Gastrocnemius medialis (tissue), 4 donors: ENCODE data around the gene KANTR. TPM values are rescaled to one million over a fixed set of nuclear protein-coding genes. Genes with fewer than 3 reads are reported as not detected.

ENCODE experiments used
- ATAC-seq, 2 donors: fragments of 150-250 bp; one replicate each; pipeline ENCODE4 v1.9.1; 2016
- DNase-seq, 2 donors: peaks; one replicate each; pipeline ENCODE4 v3.0.0-alpha.2; 2019
- H3K27ac ChIP-seq, 4 donors: fragments of 200-600 bp; sonication (generic); 1 replicate in 1 of 4; 2 replicates in 3 of 4; pipeline ENCODE4 v1.5.1; 2016 to 2018; ENCODE audit warnings: mild to moderate bottlenecking in 2 of 4, moderate library complexity in 1 of 4
- H3K27me3 ChIP-seq, 3 donors: fragments of 200-600 bp; sonication (generic) in 2 of 3; 1 replicate in 1 of 3; 2 replicates in 2 of 3; pipeline versions ENCODE4 v1.5.1 to v1.6.0; 2016 to 2019; ENCODE audit warnings: mild to moderate bottlenecking in 1 of 3, moderate library complexity in 1 of 3
- H3K36me3 ChIP-seq, 2 donors: fragments of 200-600 bp; sonication (generic) in 1 of 2; one replicate each; pipeline ENCODE4 v1.5.1; 2017 to 2018
- H3K4me1 ChIP-seq, 2 donors: fragments of 200-600 bp; sonication (generic) in 1 of 2; one replicate each; pipeline ENCODE4 v1.5.1; 2016 to 2017; ENCODE audit warnings: mild to moderate bottlenecking in 2 of 2
- H3K4me3 ChIP-seq, 4 donors: fragments of 200-600 bp; sonication (generic) in 3 of 4; 1 replicate in 1 of 4; 2 replicates in 3 of 4; pipeline ENCODE4 v1.5.1; 2016 to 2019; ENCODE audit warnings: mild to moderate bottlenecking in 2 of 4
- H3K9me3 ChIP-seq, 3 donors: fragments of 200-600 bp; sonication (generic) in 2 of 3; 1 replicate in 1 of 3; 2 replicates in 2 of 3; pipeline ENCODE4 v1.5.1; 2016 to 2019
- POLR2A ChIP-seq, 2 donors: fragments of 450-650 bp; IDR thresholded peaks; one replicate each; pipeline ENCODE4 v1.6.1; 2017; ENCODE audit warnings: antibody characterized with exemption in 2 of 2, mild to moderate bottlenecking in 2 of 2, moderate library complexity in 2 of 2
- in situ Hi-C, 4 donors: fragments of 200-750 bp; cut with MboI; loops; one replicate each; pipeline versions ENCODE4 v1.15.0 to v1.8.0; 2017; ENCODE audit warnings: low sequenced_read_pairs in 4 of 4
- intact Hi-C: fragments of 100-400 bp; cut with DNase I; formaldehyde crosslinking; loops from one replicate; pipeline ENCODE4 v1.15.1; 2023; ENCODE audit warnings: low total_unique reads
- total RNA-seq, 4 donors: library from RNA; depleted of rRNA; stranded (reverse); fragments of >200 nt; gene quantifications; one replicate each; pipeline versions ENCODE4 v1.1.0 to v1.2.3, GENCODE V29; 2016
- TF ChIP-seq, protein P1 (sequence below), 5 experiments: fragments of 450-650 bp in 3 of 5; fragments of 200-600 bp in 2 of 5; sonication (generic) in 2 of 5; IDR thresholded peaks in 4 of 5; conservative IDR thresholded peaks in 1 of 5; 1 replicate in 4 of 5; 2 replicates in 1 of 5; pipeline ENCODE4 v1.5.1; 2016 to 2019; ENCODE audit warnings: antibody characterized with exemption in 5 of 5, mild to moderate bottlenecking in 3 of 5, moderate library complexity in 3 of 5

Gene KANTR
- total RNA-seq, 4 donors from 2014 or later, result 3.0 to 13.0 (median 7.4) TPM

DNA sequence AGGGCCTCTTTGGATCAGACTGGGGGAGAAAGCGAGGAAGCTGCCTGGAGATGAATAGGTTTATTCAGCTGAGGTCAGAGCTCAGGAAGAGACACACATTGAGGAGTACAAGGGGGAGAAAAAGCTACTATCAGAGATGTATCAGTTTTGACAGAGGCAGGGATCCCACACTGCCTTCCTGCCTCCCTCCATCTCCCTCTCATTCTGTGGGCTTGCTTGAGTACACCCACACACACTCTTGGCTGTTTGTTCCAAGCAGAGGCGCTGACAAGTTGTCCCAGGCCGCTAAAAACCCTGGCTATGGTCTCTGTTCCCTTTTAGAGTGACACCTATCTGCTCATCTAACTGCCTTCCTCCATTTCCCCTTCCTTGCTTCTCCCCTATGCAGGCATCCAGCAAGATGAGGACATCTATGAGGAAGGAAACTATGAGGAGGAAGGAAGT, 6.5 kb upstream of the KANTR start:
- TF ChIP-seq, protein P1, sequence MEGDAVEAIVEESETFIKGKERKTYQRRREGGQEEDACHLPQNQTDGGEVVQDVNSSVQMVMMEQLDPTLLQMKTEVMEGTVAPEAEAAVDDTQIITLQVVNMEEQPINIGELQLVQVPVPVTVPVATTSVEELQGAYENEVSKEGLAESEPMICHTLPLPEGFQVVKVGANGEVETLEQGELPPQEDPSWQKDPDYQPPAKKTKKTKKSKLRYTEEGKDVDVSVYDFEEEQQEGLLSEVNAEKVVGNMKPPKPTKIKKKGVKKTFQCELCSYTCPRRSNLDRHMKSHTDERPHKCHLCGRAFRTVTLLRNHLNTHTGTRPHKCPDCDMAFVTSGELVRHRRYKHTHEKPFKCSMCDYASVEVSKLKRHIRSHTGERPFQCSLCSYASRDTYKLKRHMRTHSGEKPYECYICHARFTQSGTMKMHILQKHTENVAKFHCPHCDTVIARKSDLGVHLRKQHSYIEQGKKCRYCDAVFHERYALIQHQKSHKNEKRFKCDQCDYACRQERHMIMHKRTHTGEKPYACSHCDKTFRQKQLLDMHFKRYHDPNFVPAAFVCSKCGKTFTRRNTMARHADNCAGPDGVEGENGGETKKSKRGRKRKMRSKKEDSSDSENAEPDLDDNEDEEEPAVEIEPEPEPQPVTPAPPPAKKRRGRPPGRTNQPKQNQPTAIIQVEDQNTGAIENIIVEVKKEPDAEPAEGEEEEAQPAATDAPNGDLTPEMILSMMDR (IDR thresholded peaks at IDR 0.05 in 4 of 5, conservative IDR thresholded peaks at IDR 0.05 in 1 of 5), result no peak
- TF ChIP-seq POLR2A (IDR thresholded peaks at IDR 0.05), result no peak
- Histone ChIP-seq H3K9me3 (no peaks in the 10 kb centered on the region), H3K36me3 (no peaks in the 10 kb centered on the region), H3K27me3 (no peaks in the 10 kb centered on the region), H3K27ac (peak overlapping the region; percentile 72 to 91 (median 85)), H3K4me3 (peak overlapping the region in 2 of 4 donors; percentile 2 to 4), H3K4me1 (peaks cover 0 to 10% of the 10 kb centered on the region in 2 donors)
- intact Hi-C loops, result no loop called here
- in situ Hi-C loops, result loop anchor here in 1 of 4 donors (25.0 kb wide), 1 partner anchor 125 kb away; no protein-coding TSS in a partner anchor
- ATAC-seq, result no peak
- no peak for DNase-seq

DNA sequence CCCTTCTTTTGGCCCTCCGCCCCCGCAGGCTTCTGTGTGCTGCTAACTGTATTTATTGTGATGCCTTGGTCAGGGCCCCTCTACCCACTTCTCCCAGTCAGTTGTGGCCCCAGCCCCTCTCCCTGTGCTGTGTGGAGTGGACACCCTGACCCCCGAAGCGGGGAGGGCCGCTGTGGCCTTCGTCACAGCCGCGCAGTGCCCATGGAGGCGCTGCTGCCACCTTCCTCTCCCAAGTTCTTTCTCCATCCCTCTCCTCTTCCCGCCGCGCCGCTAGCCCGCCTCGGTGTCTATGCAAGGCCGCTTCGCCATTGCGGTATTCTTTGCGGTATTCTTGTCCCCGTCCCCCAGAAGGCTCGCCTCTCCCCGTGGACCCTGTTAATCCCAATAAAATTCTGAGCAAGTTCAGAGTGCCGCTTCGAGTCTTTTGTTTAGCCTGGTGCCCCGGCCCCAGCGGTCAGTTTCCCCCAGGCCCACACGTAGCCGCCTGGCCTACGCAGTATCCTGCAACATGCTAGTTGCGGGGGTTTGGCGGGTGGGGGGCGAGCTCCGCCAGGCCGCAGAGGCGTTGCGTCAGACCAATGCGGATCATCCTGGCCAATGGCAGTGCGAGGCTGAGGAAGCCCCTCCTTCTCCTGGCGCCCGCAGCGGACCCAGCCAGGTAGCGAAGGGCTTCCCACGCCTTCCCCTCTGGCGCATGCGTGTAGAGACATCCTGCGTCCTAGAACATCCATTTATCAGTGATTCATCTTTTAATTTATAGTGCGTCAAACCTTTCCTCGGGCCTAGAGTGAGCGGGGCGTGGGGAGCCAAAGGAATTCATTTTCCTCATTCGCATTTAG, 5.6 kb upstream of the KANTR start:
- H3K36me3 ChIP-seq, result no peaks in the 10 kb centered on the region

DNA sequence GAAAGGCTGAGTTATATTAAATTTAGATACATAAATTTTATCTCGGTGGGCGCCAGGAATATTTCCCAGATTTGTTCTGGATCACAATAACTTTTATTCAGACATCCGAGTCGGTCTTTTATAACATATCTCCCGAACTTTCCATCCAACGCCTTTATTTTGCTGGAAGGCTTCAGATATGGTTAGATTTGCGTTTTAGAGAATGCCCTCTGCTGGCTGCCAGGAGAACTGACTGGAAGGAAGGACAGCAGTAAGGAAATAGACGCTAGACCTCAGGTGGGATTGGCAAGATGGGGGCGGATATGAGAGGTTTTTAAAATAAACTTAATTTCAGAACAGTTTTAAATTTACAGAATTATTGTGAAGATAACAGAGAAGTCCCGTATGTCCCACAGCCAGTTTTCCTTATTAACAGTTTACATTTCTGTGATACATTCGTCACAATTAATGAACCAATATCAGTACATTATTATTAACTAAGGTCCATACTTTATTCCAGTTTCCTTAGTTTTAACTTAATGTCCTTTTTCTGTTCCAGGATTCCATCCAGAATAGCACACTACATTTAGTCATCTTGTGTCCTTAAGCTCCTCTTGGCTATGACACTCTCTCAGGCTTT, 4.6 kb upstream of the KANTR start:
- in situ Hi-C loops (loop anchor here in 1 of 4 donors (25.0 kb wide), 1 partner anchor 123 kb away; no protein-coding TSS in a partner anchor), intact Hi-C loops (loop anchor here (1.0 kb wide), 1 partner anchor 18 kb away; no protein-coding TSS in a partner anchor)
- H3K27ac ChIP-seq, result peak overlapping the region; percentile 72 to 91 (median 85)
- no peaks in the 10 kb centered on the region for H3K27me3 ChIP-seq
- no peaks in the 10 kb centered on the region for H3K9me3 ChIP-seq
- H3K4me3 ChIP-seq, result peak overlapping the region; percentile 31 to 46 (median 43)
- DNase-seq (peak in 1 of 2 donors; percentile 49), ATAC-seq (no peak)
- no peaks in the 10 kb centered on the region for H3K36me3 ChIP-seq
- TF ChIP-seq POLR2A (IDR thresholded peaks at IDR 0.05), result no peak
- TF ChIP-seq, protein P1 (IDR thresholded peaks at IDR 0.05 in 4 of 5, conservative IDR thresholded peaks at IDR 0.05 in 1 of 5), result peak; percentile 67 to 80 (median 71)
- peaks cover 0 to 8% of the 10 kb centered on the region in 2 donors for H3K4me1 ChIP-seq

More for the DNA sequence above, 5.6 kb upstream of the KANTR start:
- ATAC-seq (peak; percentile 50 to 61), DNase-seq (peak; percentile 52 to 76)
- in situ Hi-C loops, result loop anchor here in 1 of 4 donors (25.0 kb wide), 1 partner anchor 124 kb away; no protein-coding TSS in a partner anchor
- peak; percentile 15 to 34 for TF ChIP-seq POLR2A (IDR thresholded peaks at IDR 0.05)
- TF ChIP-seq, protein P1 (IDR thresholded peaks at IDR 0.05 in 4 of 5, conservative IDR thresholded peaks at IDR 0.05 in 1 of 5), result no peak
- peaks cover 0 to 11% of the 10 kb centered on the region in 2 donors for H3K4me1 ChIP-seq
- peak overlapping the region; percentile 31 to 46 (median 43) for H3K4me3 ChIP-seq
- peak overlapping the region; percentile 72 to 91 (median 85) for H3K27ac ChIP-seq
- no peaks in the 10 kb centered on the region for H3K27me3 ChIP-seq
- H3K9me3 ChIP-seq, result no peaks in the 10 kb centered on the region
- intact Hi-C loops, result no loop called here

DNA sequence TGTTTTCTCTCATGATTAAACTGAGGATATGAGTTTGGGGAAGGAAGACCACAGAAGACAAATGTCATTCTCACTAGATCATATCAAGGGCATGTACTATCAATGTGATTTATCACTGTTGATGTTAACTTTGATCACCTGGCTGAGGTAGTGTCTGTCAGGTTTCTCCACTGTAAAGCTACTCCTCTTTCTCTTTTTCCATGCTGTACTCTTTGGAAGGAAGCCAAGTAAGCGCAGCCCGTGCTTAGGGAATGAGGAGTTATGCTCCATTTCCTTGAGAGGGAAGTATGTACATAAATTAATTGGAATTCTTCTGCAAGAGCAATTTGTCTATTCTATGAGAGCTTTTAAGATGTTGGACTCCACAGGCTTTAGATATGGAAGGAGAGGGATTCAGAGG, 4.0 kb upstream of the KANTR start:
- intact Hi-C loops (loop anchor here (1.0 to 5.0 kb wide), 2 partner anchors 19 to 352 kb away; no protein-coding TSS in a partner anchor), in situ Hi-C loops (loop anchor here in 2 of 4 donors (10.0 to 25.0 kb wide), 2 partner anchors 122 to 135 kb away; partner anchors contain the start of gene KDM5C (in 1 of the 2))
- Histone ChIP-seq H3K27me3 (no peaks in the 10 kb centered on the region), H3K4me1 (peaks cover 3 to 8% of the 10 kb centered on the region in 2 donors), H3K27ac (peak overlapping the region in 2 of 4 donors; percentile 13 to 91), H3K4me3 (no peak overlapping the region), H3K36me3 (no peaks in the 10 kb centered on the region), H3K9me3 (no peaks in the 10 kb centered on the region)
- ATAC-seq (no peak), DNase-seq (no peak)
- no peak for TF ChIP-seq POLR2A (IDR thresholded peaks at IDR 0.05)
- TF ChIP-seq, protein P1 (IDR thresholded peaks at IDR 0.05 in 4 of 5, conservative IDR thresholded peaks at IDR 0.05 in 1 of 5), result no peak
